ENCODE data around the gene TEX22. TPM values are rescaled to one million over a fixed set of nuclear protein-coding genes. Genes with fewer than 3 reads are reported as not detected.

The TEX22 gene
- total RNA-seq, 1 donor from 2014 or later, result 4.8 TPM

- no peaks in the 10 kb centered on the region for H3K4me1 Mint-ChIP-seq
- H3K27me3 Mint-ChIP-seq (ENCODE audit: low read depth), result no peaks in the 10 kb centered on the region
- H3K4me3 Mint-ChIP-seq, result no peak overlapping the region
- no peak for TF ChIP-seq CTCF (IDR thresholded peaks at IDR 0.05; ENCODE audit: unreplicated experiment)
- no peak overlapping the region for H3K27ac Mint-ChIP-seq
- DNase-seq (ENCODE audit: low spot score in 2 of 2, unreplicated experiment in 2 of 2), result no peak
- H3K36me3 Mint-ChIP-seq, result peaks cover 10% of the 10 kb centered on the region
- no peaks in the 10 kb centered on the region for H3K9me3 Mint-ChIP-seq
Measured at GRCh38 chr14:105460616-105461015, 62.3 kb downstream of the TEX22 start.

- Mint-ChIP-seq H3K27ac (no peak overlapping the region), H3K36me3 (peaks cover 9% of the 10 kb centered on the region), H3K27me3 (ENCODE audit: low read depth) (no peaks in the 10 kb centered on the region), H3K4me3 (no peak overlapping the region), H3K9me3 (no peaks in the 10 kb centered on the region), H3K4me1 (no peaks in the 10 kb centered on the region)
- no peak for TF ChIP-seq CTCF (IDR thresholded peaks at IDR 0.05; ENCODE audit: unreplicated experiment)
- no peak for DNase-seq (ENCODE audit: low spot score in 2 of 2, unreplicated experiment in 2 of 2)
Measured at GRCh38 chr14:105461903-105462302, 63.6 kb downstream of the TEX22 start.

Other genes with a start within 250 kb of the TEX22 start
- gene JAG2, start 229.8 kb upstream of the TEX22 start, total RNA-seq, result 33.7 to 38.9 TPM (median 33.9 TPM) in 3 replicates
- 68.4 to 75.0 TPM (median 71.3 TPM) in 3 replicates for gene NUDT14, start 217.2 kb upstream of the TEX22 start, total RNA-seq
- gene BTBD6, start 150.0 kb upstream of the TEX22 start, total RNA-seq, result 38.4 to 41.2 TPM (median 39.8 TPM) in 3 replicates
- gene BRF1, start 97.5 kb upstream of the TEX22 start, total RNA-seq, result 72.8 to 78.6 TPM (median 75.0 TPM) in 3 replicates
- 135 to 147 TPM (median 138 TPM) in 3 replicates for gene PACS2, start 83.8 kb upstream of the TEX22 start, total RNA-seq
- 256 to 261 TPM (median 259 TPM) in 3 replicates for gene MTA1, start 21.3 kb downstream of the TEX22 start, total RNA-seq
- gene CRIP2, start 76.3 kb downstream of the TEX22 start, total RNA-seq, result 19.2 to 20.9 TPM (median 19.4 TPM) in 3 replicates
- 17.1 to 28.2 TPM (median 26.6 TPM) in 3 replicates for gene CRIP1, start 88.3 kb downstream of the TEX22 start, total RNA-seq
- gene TEDC1, start 92.7 kb downstream of the TEX22 start, total RNA-seq, result 13.4 to 14.9 TPM (median 13.6 TPM) in 3 replicates
- gene TMEM121, start 128.0 kb downstream of the TEX22 start, total RNA-seq, result 4.3 to 6.0 TPM (median 5.6 TPM) in 3 replicates